T follicular helper cell (primary cell): ENCODE measurements around the gene HOMER2.
"Not testable (repeated sequence)": the region's sequence is repeated elsewhere in the genome, so short reads cannot be mapped to it uniquely, and the experiment has no call there.

ENCODE experiments used
- DNase-seq: peaks from one replicate; pipeline ENCODE4 v3.0.0-alpha.2; 2020; ENCODE audit warnings: low read depth

Gene HOMER2

DNA sequence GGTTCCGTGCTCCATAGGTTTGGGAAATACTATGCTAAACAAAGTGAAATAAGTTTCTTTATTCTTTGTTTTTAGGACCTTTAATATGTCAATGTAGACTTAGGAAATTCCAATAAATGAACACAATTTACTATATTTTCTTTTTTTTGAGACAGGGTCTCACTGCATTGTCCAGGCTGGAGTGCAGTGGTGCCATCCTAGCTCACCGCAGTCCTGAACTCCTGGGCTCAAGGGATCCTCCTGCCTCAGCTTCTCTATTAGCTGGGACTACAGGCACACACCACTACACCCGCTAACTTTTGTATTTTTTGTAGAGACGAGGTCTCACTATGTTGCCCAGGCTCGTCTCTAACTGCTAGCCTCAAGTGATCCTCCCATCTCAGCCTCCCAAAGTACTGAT, 12.4 kb upstream of the HOMER2 start:
- no peak for DNase-seq

GRCh38 chr15:82963471-82964341, 11.2 kb upstream of the HOMER2 start:
- DNase-seq: no peak

DNA sequence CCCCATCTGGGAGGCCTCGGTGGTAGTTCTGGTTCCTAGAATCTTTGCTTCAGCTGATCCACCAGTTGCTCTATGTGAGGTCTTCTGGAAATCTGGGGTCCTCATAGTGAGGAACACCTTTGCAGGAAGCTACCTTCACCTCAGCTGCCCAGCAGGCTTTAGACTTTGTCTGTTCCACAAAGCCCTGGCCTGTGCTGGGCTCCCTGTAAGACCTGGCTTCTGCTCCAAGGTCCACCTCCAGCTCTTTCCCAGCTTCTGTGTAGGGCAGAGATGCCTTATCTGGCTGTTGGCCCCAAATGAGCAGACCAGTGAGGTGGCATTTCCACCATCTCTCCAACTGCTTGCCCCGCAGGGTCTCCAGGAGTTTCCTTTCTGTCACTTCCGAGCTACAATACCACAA, 8.2 kb upstream of the HOMER2 start:
- DNase-seq: no peak

DNA sequence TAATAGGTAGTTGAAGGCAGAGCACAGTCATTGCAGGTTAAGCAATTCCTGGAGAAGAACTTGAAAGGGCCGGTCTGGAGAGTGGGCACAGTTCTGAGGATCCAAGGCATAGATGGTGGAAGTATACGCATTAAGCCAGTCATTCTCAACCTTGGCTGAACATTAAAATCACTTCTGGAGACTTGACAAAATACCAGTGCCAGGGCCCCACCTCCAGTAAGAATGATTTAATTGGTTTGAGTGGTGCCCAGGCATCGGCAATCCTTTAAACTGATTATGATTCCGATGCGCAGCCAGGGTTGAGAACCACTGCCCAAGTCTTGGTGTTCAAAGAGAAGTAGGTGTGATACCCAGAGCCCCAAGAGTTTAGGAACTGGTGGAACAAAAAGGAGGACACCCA, 6.9 kb upstream of the HOMER2 start:
- no peak for DNase-seq

- no peak for DNase-seq
These were observed 6.1 kb upstream of the HOMER2 start for GRCh38 chr15:82958638-82959037.

- DNase-seq: no peak
These were observed 905 bp downstream of the HOMER2 start for GRCh38 chr15:82951472-82952157.

DNA sequence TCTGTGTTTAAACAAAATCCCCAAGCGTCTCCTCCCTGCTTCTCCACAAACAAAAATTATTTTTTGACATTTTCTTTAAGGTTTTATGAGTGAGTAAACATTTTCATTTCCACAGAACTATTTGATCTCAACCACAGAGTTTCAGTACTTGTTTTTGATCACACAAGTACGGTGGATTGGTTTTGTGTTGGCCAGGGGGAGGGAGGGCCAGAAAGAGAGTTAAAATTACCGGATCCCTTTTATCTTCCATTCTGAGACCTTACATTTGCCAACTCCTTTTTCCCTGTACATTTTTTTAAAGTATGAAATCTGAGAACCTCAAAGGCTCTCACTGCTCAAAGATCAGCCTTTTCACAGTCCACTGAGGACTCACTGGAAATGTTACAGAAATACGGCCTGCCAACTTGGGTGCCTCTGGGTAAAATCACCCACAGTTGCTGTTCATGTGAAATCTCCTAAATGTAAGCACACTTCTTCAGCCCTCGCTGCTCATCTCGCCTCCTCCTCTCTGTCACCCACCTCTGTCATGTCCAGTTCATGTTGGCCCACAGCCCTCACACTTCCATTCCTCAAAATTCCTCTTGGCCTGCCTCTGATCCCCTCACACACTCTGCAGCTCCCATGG, 1.7 kb downstream of the HOMER2 start:
- DNase-seq: no peak

GRCh38 chr15:82950295-82950694, 2.2 kb downstream of the HOMER2 start:
- DNase-seq: no peak

DNA sequence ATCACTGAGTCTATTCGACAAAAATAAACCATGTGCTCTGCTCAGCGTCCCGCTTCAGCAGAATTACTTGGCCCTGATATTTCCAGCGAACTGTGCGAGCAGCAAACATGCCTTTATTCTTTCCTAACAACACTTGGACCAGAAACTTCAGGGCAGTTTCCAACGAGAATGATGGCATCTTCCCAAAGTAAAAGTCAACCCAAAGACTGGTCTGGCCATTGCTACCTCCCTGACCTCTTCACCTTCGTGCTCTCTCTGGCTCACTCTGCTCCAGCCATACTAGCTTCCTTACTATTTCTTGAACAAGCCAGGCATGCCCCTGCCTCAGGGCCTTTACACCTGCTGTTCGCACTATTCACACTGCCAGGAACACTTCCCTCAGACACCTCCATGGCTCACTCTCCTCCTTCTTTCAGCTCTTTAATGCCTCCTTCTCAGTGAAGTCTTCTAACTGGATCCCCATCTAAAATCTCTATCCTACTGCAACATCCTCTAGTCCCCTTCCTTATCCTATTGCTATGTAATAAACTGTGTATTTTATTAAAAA, 6.3 kb downstream of the HOMER2 start:
- no peak for DNase-seq

- DNase-seq: no peak
These were observed 7.2 kb downstream of the HOMER2 start for GRCh38 chr15:82945326-82945725.

- no peak for DNase-seq
These were observed 7.7 kb downstream of the HOMER2 start for GRCh38 chr15:82944821-82945220.

GRCh38 chr15:82944056-82944455, 8.5 kb downstream of the HOMER2 start:
- DNase-seq: no peak

DNA sequence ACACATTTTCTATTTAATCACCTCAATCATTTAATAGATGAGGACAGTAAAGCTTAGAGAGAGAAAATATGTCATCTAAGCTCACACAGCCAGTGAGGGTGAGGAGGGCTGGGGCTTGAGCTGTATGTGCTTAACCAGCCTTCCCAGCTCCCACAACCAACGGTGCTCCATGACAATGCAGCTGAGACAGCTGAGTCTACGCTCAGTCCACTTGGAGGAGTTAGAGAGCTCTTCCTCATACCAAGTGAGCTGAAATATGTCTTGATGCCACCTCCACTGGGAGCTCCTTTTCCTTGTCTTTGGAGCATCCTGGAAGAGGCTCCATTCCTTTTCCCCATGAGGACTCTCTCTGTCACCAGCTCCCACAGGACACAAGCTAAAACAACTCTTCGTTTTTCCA, 9.3 kb downstream of the HOMER2 start:
- no peak for DNase-seq

DNA sequence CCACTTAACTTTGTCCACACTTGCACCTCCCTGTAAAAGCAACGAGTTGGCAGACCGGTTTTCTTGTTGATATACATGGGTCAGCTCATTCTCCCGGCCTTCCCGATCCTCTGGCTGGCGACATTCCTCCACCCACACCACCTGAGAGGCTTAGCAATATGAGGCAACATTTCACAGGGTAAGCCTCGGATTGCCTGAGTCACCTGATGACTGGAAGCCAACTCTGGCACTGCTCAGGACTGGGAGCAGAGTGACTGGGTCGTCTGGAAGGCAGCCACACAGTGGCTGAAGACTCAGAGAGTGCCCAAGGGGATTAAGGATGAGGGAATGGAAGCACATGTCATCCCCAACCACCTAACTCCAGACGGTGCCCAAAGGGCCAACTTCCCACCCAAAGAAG, 9.8 kb downstream of the HOMER2 start:
- no peak for DNase-seq

- DNase-seq: not testable (repeated sequence)
These were observed 12.8 kb downstream of the HOMER2 start for GRCh38 chr15:82939678-82940077.

GRCh38 chr15:82937712-82938058, 14.8 kb downstream of the HOMER2 start:
- no peak for DNase-seq

DNA sequence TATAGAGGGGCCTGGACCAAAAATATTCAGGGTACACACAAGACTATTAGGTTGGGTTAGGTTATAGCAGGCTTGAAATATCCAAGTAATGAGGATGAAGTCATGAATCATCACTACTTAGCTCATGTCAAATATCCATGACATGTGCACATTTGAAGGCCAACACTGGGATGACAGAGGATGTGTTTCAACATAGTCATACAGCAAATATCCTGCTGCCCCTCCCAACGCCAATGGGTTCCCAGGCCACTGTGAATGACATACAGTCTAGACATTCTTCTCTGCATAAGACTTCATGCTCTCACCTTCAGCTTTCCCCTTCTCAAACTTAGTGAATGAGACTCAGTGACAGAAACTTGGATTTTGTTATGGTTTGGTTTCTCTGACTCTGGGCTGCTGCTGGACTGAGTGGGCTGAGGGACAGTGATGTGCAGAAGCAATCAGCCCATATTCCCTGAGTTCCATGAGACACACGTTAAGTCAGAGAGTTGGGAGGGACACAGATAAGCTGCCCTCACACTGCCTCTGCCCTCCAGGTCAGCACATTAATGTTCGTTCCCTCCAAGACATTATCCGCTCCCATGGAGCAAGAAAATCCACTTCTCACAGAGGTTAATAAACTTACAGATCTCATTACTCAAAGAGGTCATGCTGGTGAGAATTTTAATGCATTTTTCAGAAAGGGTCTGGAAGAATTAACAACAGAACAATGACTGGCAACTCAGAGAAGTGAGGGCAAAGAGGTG, 15.4 kb downstream of the HOMER2 start:
- no peak for DNase-seq

GRCh38 chr15:82935382-82935781, 17.1 kb downstream of the HOMER2 start:
- DNase-seq: no peak

DNA sequence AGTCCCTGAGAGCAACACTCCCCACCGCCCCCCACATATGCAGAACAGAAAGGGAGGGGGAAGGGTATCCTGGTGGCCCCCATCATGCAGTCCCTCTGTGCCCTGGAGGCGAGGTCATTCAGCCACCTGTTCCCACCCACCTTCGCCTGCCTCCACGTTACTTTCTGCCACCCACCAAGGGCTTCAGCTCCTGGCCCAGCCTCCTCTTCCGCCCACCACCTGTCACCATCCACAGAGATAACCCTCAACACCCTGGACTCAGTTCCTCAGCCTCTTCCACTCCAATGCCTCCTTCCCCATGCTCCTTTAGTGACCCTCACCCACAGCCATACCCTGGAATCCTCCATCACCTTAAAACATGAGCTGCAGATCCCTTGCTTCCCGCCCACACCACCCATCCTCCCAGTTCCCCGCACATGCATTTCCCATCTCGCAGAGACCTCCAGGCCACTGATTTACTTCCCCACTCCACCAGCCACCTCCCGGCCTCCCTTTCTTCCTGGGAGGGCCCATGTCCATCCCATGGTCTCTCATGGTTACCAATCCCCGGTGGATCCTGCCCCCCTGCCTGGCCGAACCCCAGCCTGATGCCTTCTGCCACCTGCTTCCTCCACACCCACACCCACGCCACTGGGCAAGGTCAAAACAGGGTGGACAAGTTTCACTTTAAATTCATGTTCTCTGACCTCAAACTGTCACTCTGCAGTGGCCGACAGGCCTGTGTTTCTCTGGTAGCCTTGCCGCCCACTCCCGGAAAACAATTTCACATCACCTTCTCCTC, 18.2 kb downstream of the HOMER2 start:
- DNase-seq: no peak

DNA sequence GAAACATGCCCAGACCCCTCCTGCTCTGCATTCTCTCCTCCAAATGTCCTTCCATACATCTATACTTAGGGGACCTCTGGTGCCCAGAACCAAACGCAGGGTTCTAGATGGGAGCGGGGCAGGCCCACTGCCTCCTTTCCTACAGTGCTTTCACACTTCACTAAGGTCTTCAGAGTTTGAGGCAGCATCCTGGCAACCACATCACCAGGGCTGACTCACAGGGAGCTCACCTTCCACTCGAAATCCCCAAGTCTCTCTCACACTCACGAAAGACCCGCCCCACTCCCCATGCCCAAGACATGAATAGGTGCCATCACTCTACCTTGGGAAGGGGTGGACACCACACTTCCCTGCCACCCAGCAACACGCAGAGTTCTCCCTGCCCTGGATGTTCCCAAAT, 18.9 kb downstream of the HOMER2 start:
- no peak for DNase-seq

DNA sequence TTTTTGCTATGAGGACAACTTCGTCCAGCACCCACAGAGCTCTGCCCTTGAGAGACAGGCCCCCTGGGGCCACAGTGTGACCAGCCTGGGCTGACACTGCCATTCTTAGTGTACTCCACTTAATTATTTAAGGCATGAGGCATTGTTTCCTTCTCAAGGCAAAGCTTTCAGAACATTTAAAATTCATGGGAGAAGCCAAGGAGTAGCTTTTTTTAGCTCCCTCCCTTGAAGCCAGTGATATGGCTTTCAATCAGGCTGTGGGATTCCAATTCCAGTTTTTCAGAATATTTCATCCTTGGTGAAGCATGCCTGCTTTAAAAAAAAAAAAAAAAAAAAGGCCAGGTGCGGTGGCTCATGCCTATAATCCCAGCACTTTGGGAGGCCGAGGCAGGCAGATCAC, 21.3 kb downstream of the HOMER2 start:
- no peak for DNase-seq
